Uterus (tissue), 2 donors: Measurements from ENCODE around the gene EXOC2.

Source experiments
- CTCF ChIP-seq, 4 experiments: fragments of 200-600 bp in 2 of 4; fragments of 450-650 bp in 2 of 4; sonication (generic) in 2 of 4; IDR thresholded peaks; one replicate each; pipeline ENCODE4 v1.5.1; 2016 to 2019; ENCODE audit warnings: antibody characterized with exemption in 4 of 4, mild to moderate bottlenecking in 2 of 4, moderate library complexity in 1 of 4
- POLR2A ChIP-seq, 2 donors: fragments of 450-650 bp; IDR thresholded peaks; one replicate each; pipeline ENCODE4 v1.6.1; 2016; ENCODE audit warnings: antibody characterized with exemption in 2 of 2, mild to moderate bottlenecking in 1 of 2, moderate library complexity in 1 of 2

DNA sequence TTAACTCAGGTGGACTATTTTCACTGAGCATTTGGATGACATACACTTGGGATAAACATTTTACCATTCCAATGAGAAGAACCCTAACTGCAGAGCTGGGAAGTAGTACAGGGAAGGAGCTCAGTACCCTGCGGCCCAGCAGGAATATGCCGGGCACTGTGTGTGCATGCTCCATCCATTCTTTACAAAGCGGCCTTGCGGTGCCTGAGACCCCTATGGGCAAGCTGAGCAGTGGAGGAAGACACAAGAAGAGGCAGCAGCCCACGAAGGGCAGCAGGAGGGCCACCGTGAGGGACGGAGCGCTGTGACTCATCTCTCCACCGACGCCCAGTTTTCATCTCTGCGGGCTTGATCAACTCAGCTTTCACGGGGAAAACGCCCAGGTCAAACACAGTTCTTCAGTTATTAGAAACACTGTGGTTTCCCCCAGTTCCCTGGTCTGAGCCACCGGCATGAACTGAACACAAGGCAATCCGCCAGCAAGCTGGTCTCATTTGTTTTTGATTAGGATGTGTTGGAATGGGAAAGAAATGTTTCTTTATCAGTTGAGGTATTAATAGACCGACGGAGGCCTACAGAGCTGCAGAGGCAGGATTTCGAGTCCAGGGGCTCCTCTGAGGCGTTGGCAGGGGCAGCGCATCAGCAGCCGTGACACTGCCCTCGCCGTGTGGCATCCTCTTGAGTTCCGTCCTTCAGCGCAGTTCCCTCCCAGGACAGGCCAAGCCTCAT, 256.5 kb downstream of the EXOC2 start:
- TF ChIP-seq POLR2A (IDR thresholded peaks at IDR 0.05) (no peak), CTCF (IDR thresholded peaks at IDR 0.05) (no peak)
